ENCODE results near the gene BDKRB2. TPM values are rescaled to one million over a fixed set of nuclear protein-coding genes. Genes with fewer than 3 reads are reported as not detected.
A peak's percentile ranks its signal among the peaks of the same experiment; 100 is the strongest.

Gene BDKRB2
- total RNA-seq = under 0.01 TPM

GRCh38 chr14:96204151-96205058 is at the start of gene BDKRB2:
TSS of gene BDKRB2 (plus strand) at chr14:96204839. CDS start at chr14:96237108, 32,269 bp downstream.
- peak in 2 of 3 donors; percentile 22 to 23 for DNase-seq (ENCODE audit: low read depth in 2 of 3, low spot score in 2 of 3)

- no peak for DNase-seq (ENCODE audit: low read depth in 2 of 3, low spot score in 2 of 3)
Observed at GRCh38 chr14:96154900-96155299, 49.7 kb upstream of the BDKRB2 start.

GRCh38 chr14:96156804-96157760 is 47.6 kb upstream of the BDKRB2 start:
- no peak for DNase-seq (ENCODE audit: low read depth in 2 of 3, low spot score in 2 of 3)

DNA sequence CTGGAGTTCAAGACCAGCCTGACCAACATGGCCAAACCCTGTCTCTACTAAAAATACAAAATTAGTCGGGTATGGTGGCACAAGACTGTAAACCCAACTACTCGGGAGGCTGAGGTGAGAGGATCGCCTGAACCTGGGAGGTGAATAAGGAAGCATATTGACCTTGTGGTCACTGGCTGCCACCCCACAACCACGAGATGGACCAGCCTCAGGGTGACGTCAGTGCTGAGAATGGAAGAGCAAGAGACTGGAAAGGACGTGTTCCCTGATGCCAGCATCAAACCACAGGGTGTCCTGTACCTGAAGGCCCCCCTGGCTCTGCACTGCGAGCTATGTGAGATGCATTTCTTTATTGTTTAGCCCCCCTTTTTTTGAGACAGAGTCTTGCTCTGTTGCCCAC is 45.9 kb upstream of the BDKRB2 start:
- no peak for DNase-seq (ENCODE audit: low read depth in 2 of 3, low spot score in 2 of 3)

GRCh38 chr14:96160076-96160912 is 44.3 kb upstream of the BDKRB2 start:
- DNase-seq (ENCODE audit: low read depth in 2 of 3, low spot score in 2 of 3) = no peak

DNA sequence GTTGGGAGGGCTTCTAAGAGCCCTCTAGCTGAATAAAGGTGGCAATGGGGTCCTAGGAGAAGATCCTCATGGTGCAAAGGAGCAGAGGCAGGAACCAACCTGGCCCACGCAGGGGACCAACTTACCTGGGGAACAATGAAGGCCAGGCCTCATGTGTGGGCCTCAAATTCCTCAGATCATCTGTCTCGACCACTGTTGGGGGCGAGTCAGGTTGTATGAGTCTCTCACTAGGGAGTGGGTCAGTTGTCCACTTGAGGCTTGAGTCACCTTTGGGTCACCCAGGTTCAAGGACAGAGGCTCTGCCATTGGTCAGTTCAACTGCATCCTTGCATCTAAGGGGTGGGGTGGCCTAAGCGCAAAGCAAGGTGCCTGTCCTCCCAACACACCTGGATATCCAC is 43.7 kb upstream of the BDKRB2 start:
- no peak for DNase-seq (ENCODE audit: low read depth in 2 of 3, low spot score in 2 of 3)

DNA sequence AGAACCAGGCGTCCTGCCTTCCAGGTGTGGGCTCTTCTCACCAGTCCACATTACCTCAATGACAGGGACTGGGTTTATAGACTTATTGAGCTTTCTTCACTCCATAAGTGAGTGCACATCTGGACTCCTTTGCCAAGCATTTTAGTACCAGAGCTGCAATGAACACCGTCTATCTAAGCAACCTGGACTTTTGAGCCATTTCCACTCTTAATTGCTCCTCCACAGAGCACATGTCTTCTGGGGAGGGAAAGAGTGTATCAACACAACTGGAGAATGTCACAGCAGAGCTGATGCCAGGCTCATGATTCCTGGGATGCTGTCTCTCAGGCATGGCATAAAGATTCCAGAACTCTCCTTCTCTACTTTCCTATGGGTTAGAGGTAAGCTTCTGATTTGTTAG is 43.0 kb upstream of the BDKRB2 start:
- no peak for DNase-seq (ENCODE audit: low read depth in 2 of 3, low spot score in 2 of 3)

DNA sequence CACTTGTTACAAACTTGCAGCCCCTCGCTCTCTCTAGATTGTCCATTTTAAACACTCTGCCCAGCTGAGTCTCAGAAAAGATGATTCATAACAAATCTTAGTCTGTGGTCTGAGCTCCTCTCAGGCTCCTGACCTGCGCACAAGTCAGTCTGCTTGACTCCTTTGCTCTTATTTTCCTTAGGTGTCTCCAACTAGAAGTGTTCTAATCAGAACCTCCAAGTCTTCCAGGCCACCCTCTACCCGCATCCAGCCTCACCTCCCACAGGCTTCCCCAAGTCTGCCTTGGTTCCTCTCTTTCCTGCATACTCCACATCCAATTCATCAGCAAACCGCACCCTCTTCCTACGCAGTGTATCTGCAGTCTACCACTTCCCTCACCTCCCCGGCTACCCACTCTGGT is 42.4 kb upstream of the BDKRB2 start:
- no peak for DNase-seq (ENCODE audit: low read depth in 2 of 3, low spot score in 2 of 3)

DNA sequence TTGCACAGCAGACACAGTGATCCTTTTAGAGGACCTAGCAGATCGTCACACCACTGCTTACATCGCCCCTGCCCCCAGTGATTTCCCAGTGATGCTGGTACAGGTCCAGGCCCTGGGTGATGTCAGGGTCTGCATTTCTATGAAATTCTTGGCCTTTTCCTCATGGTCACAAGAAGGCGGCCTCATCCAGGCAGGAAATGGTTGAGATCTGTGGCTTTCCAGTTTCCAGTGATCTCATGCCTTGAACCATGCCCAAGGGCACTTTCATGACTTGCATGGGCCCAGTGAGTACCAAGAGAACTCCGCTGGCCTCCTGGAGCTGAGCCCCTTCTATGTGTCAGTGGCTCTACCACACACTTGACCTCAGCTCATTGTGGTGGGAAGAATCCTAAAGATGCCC is 41.9 kb upstream of the BDKRB2 start:
- no peak for DNase-seq (ENCODE audit: low read depth in 2 of 3, low spot score in 2 of 3)

- DNase-seq (ENCODE audit: low read depth in 2 of 3, low spot score in 2 of 3) = no peak
Observed at GRCh38 chr14:96164861-96165490, 39.7 kb upstream of the BDKRB2 start.

DNA sequence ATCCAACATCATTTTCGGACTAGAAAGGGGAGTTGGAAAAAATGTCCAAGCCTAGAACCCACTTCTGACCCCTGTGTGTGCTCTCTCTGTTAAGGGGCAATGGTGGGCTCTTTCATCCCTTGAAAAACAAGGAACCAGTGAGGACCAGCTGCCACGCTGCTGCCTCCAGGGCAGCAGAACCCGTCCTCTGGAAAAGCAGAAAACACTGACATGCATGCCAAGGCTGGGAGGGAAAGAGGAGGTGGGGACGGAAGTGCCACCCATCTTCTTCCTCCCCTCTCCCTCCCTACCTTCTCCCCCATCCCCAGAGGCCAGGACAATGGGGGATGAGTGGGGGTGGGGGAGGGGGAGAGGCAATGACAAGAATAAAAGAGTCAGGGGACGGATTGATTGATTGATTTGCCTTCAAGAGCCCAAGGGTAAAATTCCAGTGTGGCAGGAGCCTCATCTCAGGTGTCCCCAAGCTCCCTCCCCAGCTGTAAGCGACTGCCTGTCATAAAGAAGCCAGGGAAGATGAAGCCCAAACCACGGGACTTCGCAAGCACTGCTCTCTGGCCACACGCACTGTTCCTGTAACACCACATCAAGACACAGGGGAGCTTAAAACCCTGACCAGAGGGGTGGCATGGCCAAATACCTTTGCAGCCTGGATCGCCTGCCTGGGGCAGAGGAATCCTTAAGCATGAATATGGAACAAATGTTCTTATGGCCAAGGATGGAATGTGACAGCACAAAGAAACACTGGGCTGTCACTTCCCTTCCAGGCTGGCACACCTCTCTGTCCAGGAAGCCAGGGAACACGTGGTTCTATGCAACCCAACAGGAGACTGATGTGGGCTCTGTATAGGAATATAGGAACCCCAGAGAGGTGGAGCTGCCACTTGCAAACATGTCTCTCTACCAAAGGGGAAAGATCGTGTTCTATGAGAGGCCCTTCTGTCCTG is 38.9 kb upstream of the BDKRB2 start:
- DNase-seq (ENCODE audit: low read depth in 2 of 3, low spot score in 2 of 3) = no peak

GRCh38 chr14:96166461-96167223 is 38.0 kb upstream of the BDKRB2 start:
- no peak for DNase-seq (ENCODE audit: low read depth in 2 of 3, low spot score in 2 of 3)

DNA sequence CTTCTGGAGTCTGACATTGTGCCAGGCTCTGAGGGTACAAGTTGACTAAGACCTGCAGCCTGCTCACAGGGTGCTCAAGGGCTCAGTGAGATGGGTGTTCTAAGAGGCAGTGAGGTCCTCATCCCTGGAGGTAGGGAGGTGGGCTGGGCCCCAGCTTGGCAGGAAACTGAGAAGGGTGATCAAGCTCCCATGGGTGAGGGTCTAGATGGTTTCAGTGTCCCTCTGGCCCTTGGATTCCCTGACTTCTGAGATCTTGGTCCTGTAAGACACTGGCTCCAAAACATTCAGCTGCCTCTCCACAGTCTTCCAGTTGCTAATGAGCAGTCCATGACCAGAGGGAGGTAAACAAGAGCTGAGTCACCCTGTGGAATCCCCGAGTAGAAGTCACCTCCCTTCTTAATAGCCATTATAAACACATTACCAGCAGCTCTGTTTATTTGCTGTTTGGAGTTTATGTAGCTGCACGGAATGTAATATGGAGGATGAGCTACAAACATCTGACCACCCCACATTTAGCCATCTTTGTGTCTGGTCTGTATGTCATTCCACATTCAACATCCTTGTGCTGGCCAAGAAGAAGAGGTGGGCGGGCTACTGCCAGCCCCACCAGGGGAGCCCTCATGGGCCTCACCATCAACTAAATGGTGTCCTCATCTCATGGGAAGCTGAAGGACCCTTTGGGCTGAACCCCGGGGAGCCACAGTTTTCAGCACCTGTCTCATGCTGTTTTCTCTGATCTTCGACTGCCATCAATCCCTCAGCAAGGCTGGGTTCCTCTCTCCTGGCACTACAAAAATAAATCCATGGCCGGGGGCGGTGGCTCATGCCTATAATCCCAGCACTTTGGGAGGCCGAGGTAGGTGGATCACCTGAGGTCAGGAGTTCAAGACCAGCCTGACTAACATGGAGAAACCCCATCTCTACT is 37.2 kb upstream of the BDKRB2 start:
- DNase-seq (ENCODE audit: low read depth in 2 of 3, low spot score in 2 of 3) = no peak

DNA sequence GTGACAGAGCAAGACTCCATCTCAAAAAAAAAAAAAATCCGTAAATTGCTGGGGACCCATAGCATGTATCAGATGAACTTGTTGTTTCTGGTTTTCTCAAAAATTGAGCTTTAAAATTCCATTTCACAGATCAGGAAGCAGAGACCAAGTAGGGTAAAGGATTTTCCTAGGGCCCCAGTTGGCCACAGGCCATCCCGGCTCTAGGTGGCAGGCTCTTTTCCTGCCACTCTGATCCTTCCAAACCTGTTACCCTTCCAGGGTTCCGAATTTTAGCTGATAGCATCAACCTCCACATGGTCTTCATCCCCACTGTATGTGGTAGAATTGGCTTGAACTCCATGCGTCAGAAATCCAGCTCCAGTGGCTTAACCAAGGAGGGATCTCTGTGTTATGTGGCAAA is 36.1 kb upstream of the BDKRB2 start:
- DNase-seq (ENCODE audit: low read depth in 2 of 3, low spot score in 2 of 3) = no peak

DNA sequence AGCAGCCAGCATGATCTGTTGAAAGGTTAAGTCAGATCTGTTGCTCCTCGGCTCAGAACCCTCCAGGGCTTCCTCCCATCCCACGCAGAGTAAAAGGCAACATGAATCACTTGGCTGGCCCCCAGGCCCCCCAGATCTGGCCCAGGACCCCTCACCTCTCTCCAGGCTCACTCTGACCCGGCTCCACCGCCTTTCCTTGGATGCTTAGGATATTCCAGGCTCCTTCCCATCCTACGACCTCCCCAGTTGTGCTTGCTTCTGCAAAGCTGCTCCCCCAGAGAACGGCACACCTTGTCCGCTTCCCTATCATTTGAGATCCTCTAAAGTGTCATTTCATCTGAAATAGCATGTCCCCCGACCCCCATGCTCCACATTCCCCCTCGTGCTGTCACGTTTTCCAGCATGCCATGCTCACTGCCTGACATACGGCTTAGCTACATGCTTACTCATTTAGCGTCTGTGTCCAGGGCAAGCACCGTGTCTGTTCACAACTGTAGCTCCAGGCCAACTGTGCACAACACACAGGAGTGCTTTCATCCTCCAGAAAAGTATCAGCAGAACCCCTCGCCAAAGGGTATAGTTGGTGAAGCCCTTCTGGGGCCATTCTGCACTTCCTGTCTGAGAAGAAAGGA is 33.6 kb upstream of the BDKRB2 start:
- DNase-seq (ENCODE audit: low read depth in 2 of 3, low spot score in 2 of 3) = no peak

- no peak for DNase-seq (ENCODE audit: low read depth in 2 of 3, low spot score in 2 of 3)
Observed at GRCh38 chr14:96173636-96174475, 30.8 kb upstream of the BDKRB2 start.
